ENCODE measurements around the gene MAP3K3. TPM values are rescaled to one million over a fixed set of nuclear protein-coding genes. Genes with fewer than 3 reads are reported as not detected.

Gene MAP3K3
- total and polyA plus RNA-seq, 7 donors = 8.3 to 27.4 (median 22.1) TPM

DNA sequence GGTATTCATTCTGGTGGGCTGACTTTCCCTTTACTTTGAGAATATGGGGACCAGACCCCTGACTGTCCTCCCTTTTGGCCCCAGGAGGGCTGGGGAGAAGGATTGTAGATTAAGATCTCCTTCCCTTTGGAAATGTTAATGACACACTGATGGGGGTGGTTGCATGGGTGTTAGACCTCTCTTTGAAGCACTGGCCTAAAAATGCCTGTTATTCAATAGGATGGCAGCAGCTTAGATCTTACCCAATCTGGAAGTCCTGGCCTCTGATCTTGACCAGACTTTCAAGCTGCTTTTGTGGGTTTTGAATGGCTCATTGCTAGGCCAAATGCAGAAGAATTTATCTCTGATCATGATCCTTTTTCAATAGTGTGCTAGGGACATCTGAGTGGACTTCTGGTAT lies 25.7 kb downstream of the MAP3K3 start:
- Histone ChIP-seq H3K9me3 (no peaks in the 10 kb centered on the region), H3K4me3 (no peak overlapping the region), H3K4me1 (peaks cover 33% of the 10 kb centered on the region), H3K27me3 (ENCODE audit: insufficient read depth in 3 of 3, low read length in 2 of 3) (no peaks in the 10 kb centered on the region), H3K36me3 (ENCODE audit: insufficient read depth in 1 of 2, low read depth in 1 of 2) (peaks cover 0 to 62% of the 10 kb centered on the region in 2 donors), H3K27ac (no peak overlapping the region)
- intact Hi-C loops (cut with DNase I) = no loop called here
- ATAC-seq (no peak), DNase-seq (no peak)
- TF ChIP-seq, protein P1, sequence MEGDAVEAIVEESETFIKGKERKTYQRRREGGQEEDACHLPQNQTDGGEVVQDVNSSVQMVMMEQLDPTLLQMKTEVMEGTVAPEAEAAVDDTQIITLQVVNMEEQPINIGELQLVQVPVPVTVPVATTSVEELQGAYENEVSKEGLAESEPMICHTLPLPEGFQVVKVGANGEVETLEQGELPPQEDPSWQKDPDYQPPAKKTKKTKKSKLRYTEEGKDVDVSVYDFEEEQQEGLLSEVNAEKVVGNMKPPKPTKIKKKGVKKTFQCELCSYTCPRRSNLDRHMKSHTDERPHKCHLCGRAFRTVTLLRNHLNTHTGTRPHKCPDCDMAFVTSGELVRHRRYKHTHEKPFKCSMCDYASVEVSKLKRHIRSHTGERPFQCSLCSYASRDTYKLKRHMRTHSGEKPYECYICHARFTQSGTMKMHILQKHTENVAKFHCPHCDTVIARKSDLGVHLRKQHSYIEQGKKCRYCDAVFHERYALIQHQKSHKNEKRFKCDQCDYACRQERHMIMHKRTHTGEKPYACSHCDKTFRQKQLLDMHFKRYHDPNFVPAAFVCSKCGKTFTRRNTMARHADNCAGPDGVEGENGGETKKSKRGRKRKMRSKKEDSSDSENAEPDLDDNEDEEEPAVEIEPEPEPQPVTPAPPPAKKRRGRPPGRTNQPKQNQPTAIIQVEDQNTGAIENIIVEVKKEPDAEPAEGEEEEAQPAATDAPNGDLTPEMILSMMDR (IDR thresholded peaks at IDR 0.05) = no peak

DNA sequence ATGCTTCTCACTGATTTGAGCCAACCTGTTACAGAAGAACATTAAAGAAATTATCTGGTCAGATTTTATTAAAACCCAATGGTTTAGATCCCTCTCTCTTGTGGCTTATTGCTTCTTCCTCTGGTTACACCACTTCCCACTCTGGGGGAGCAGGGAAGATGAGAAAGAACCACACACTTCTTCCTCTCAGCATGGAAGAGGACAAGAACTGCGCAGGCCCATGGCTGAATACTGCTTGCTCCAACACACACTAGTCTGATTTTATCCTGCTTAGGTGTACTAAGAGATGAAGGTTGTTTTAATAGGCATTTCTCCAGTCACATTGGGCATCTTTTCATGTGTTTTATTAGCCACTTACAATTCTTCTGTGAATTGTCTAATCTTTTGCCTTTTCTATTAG lies 27.6 kb downstream of the MAP3K3 start:
- Histone ChIP-seq H3K9me3 (no peaks in the 10 kb centered on the region), H3K27me3 (ENCODE audit: insufficient read depth in 3 of 3, low read length in 2 of 3) (no peaks in the 10 kb centered on the region), H3K4me3 (no peak overlapping the region), H3K36me3 (ENCODE audit: insufficient read depth in 1 of 2, low read depth in 1 of 2) (peaks cover 0 to 68% of the 10 kb centered on the region in 2 donors), H3K4me1 (peaks cover 29% of the 10 kb centered on the region), H3K27ac (no peak overlapping the region)
- intact Hi-C loops (cut with DNase I) = no loop called here
- DNase-seq = no peak
- ATAC-seq = no peak
- TF ChIP-seq, protein P1 (IDR thresholded peaks at IDR 0.05) = no peak
- WGBS, 3 donors = 95 to 100% (median 95%) methylated on average over 1 of the region's 1 CpG

DNA sequence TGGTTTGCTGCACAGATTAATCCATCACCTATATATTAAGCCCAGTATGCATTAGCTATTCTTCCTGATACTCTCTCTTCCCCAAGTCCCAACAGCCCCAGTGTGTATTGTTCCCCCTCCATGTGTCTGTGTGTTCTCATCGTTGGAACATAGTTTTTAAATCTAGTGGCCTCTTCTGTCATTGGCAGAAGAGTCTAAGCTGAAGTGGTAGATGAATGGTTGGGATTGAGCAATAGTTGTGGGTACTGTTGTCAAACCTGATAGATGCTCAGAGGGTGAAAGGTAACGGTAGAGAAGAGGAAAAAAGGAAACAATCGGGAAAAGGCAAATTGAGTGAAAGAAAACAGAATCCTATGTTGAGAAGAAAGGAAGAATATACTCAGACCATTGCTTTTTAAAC lies 29.9 kb downstream of the MAP3K3 start:
- TF ChIP-seq, protein P1 (IDR thresholded peaks at IDR 0.05) = no peak
- H3K27ac ChIP-seq = no peak overlapping the region
- H3K4me1 ChIP-seq = peaks cover 8% of the 10 kb centered on the region
- H3K4me3 ChIP-seq = no peak overlapping the region
- H3K9me3 ChIP-seq = no peaks in the 10 kb centered on the region
- peaks cover 0 to 68% of the 10 kb centered on the region in 2 donors for H3K36me3 ChIP-seq (ENCODE audit: insufficient read depth in 1 of 2, low read depth in 1 of 2)
- ATAC-seq (no peak), DNase-seq (no peak)
- intact Hi-C loops (cut with DNase I) = no loop called here
- WGBS, 3 donors = 72 to 76% (median 75%) methylated on average over 3 of the region's 3 CpGs
- no peaks in the 10 kb centered on the region for H3K27me3 ChIP-seq (ENCODE audit: insufficient read depth in 3 of 3, low read length in 2 of 3)

DNA sequence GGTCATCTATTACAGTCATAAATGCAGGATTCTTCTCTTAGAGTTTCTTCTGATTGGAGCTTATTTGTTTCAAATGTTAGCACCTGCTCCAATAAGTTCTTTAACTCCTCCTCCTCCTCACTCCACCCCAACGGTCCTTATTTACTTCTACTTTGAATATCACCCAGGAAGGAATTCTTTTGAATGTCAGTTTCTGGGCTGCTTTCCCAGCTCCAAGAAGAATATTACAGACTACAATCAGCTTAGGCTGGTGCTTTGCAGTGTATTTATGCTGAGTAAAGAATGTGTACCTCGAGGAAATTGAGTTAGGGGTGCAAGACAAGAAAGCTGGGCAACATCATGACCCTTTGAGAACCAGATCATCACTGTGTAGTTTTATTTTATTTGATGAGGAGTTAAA lies 30.8 kb downstream of the MAP3K3 start:
- WGBS, 3 donors = 15 to 22% (median 18%) methylated on average over 2 of the region's 2 CpGs
- Histone ChIP-seq H3K27me3 (ENCODE audit: insufficient read depth in 3 of 3, low read length in 2 of 3) (no peaks in the 10 kb centered on the region), H3K4me3 (no peak overlapping the region), H3K4me1 (no peaks in the 10 kb centered on the region), H3K36me3 (ENCODE audit: insufficient read depth in 1 of 2, low read depth in 1 of 2) (peaks cover 0 to 68% of the 10 kb centered on the region in 2 donors), H3K27ac (no peak overlapping the region), H3K9me3 (no peaks in the 10 kb centered on the region)
- no peak for DNase-seq
- intact Hi-C loops (cut with DNase I) = no loop called here
- TF ChIP-seq, protein P1 (IDR thresholded peaks at IDR 0.05) = no peak
- ATAC-seq = peak in 1 of 4 donors; percentile 21

DNA sequence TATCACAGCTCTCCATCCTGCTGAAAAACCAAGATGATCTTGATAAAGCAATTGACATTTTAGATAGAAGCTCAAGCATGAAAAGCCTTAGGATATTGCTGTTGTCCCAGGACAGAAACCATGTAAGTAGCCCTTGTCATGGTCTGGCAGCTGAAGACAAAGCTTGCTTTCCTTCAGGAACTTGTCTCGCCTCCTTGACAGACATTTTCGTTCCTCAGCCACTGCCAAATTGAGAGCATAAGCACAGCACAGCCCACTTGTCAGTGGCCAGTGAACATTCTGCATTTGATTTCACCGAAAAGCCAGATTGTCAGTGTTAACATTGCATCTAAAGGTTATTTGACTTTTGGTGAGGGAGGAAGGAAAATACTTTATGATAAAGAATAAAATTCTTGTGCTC lies 35.6 kb downstream of the MAP3K3 start:
- 89 to 94% (median 89%) methylated on average over 3 of the region's 3 CpGs for WGBS, 3 donors
- H3K4me1 ChIP-seq = no peaks in the 10 kb centered on the region
- intact Hi-C loops (cut with DNase I) = no loop called here

More for the DNA sequence above, 35.6 kb downstream of the MAP3K3 start:
- Histone ChIP-seq H3K4me3 (no peak overlapping the region), H3K27ac (no peak overlapping the region), H3K27me3 (ENCODE audit: insufficient read depth in 3 of 3, low read length in 2 of 3) (no peaks in the 10 kb centered on the region), H3K36me3 (ENCODE audit: insufficient read depth in 1 of 2, low read depth in 1 of 2) (peaks cover 2 to 87% of the 10 kb centered on the region in 2 donors), H3K9me3 (no peaks in the 10 kb centered on the region)
- ATAC-seq (no peak), DNase-seq (no peak)
- TF ChIP-seq, protein P1 (IDR thresholded peaks at IDR 0.05) = no peak
